ENCODE measurements around the gene NOL4L. TPM values are rescaled to one million over a fixed set of nuclear protein-coding genes. Genes with fewer than 3 reads are reported as not detected.

The NOL4L gene
- total RNA-seq, 1 donor from 2014 or later: 18.0 TPM

- H3K9me3 Mint-ChIP-seq: no peaks in the 10 kb centered on the region
- no peak for DNase-seq
- H3K27me3 Mint-ChIP-seq: no peaks in the 10 kb centered on the region
- H3K36me3 Mint-ChIP-seq (ENCODE audit: low read depth): peaks cover 35% of the 10 kb centered on the region
- no peak overlapping the region for H3K4me3 Mint-ChIP-seq
- no peak overlapping the region for H3K27ac Mint-ChIP-seq
- intact Hi-C loops (cut with micrococcal nuclease): no loop called here
- H3K4me1 Mint-ChIP-seq: peaks cover 33% of the 10 kb centered on the region
Observed at GRCh38 chr20:32512047-32512385, 73.1 kb downstream of the NOL4L start.

DNA sequence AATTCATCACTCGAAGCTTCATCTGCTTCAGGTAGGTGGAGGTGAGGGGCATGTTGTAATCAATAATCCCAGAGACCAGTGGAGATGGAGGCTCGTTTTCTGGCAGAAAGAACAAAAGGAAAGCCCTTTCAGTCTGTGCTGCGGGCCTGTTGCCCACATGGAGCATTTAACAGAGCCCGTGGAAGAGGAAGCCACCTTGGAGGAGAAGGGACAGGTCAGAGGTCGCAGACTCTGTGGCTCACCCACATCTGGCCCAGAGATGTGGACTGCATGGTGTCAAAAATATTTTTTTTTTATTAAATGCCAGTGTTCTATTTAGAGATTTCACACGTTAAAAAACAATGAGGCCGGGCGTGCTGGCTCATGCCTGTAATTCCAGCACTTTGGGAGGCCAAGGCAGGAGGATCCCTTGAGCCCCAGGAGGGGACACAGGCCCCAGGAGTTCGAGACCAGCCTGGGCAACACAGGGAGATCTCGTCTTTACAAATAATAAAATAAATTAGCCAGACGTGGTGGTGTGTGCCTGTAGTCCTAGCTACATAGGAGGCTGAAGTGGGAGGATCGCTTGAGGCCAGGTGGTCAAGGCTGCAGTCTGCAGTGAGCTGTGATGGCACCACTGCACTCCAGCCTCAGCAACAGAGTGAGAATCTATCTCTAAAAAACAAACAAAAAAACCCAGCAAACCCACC, 73.6 kb downstream of the NOL4L start:
- DNase-seq: no peak
- intact Hi-C loops (cut with micrococcal nuclease): no loop called here
- H3K9me3 Mint-ChIP-seq: no peaks in the 10 kb centered on the region
- peaks cover 33% of the 10 kb centered on the region for H3K4me1 Mint-ChIP-seq
- H3K36me3 Mint-ChIP-seq (ENCODE audit: low read depth): peaks cover 34% of the 10 kb centered on the region
- no peak overlapping the region for H3K27ac Mint-ChIP-seq
- peak overlapping the region; percentile 41 for H3K4me3 Mint-ChIP-seq
- no peaks in the 10 kb centered on the region for H3K27me3 Mint-ChIP-seq

GRCh38 chr20:32510601-32511357, 74.4 kb downstream of the NOL4L start:
- Mint-ChIP-seq H3K4me3 (peak overlapping the region; percentile 41), H3K27ac (peak overlapping the region; percentile 42), H3K9me3 (no peaks in the 10 kb centered on the region), H3K36me3 (ENCODE audit: low read depth) (peaks cover 28% of the 10 kb centered on the region), H3K27me3 (no peaks in the 10 kb centered on the region), H3K4me1 (peaks cover 33% of the 10 kb centered on the region)
- DNase-seq: no peak
- intact Hi-C loops (cut with micrococcal nuclease): no loop called here

- Mint-ChIP-seq H3K36me3 (ENCODE audit: low read depth) (peaks cover 24% of the 10 kb centered on the region), H3K27ac (peak overlapping the region; percentile 42), H3K4me3 (peak overlapping the region; percentile 36), H3K9me3 (no peaks in the 10 kb centered on the region), H3K4me1 (peaks cover 34% of the 10 kb centered on the region), H3K27me3 (no peaks in the 10 kb centered on the region)
- intact Hi-C loops (cut with micrococcal nuclease): no loop called here
- DNase-seq: no peak
Observed at GRCh38 chr20:32510120-32510600, 75.0 kb downstream of the NOL4L start.

GRCh38 chr20:32509639-32510066, 75.5 kb downstream of the NOL4L start:
- H3K27me3 Mint-ChIP-seq: no peaks in the 10 kb centered on the region
- H3K9me3 Mint-ChIP-seq: no peaks in the 10 kb centered on the region
- intact Hi-C loops (cut with micrococcal nuclease): no loop called here
- peak; percentile 79 for DNase-seq
- peaks cover 38% of the 10 kb centered on the region for H3K4me1 Mint-ChIP-seq
- H3K27ac Mint-ChIP-seq: peak overlapping the region; percentile 42
- peaks cover 25% of the 10 kb centered on the region for H3K36me3 Mint-ChIP-seq (ENCODE audit: low read depth)
- H3K4me3 Mint-ChIP-seq: peak overlapping the region; percentile 36

- Mint-ChIP-seq H3K4me1 (peaks cover 38% of the 10 kb centered on the region), H3K36me3 (ENCODE audit: low read depth) (peaks cover 27% of the 10 kb centered on the region), H3K27ac (no peak overlapping the region), H3K4me3 (no peak overlapping the region), H3K27me3 (no peaks in the 10 kb centered on the region), H3K9me3 (no peaks in the 10 kb centered on the region)
- DNase-seq: no peak
- intact Hi-C loops (cut with micrococcal nuclease): no loop called here
Observed at GRCh38 chr20:32508775-32509119, 76.4 kb downstream of the NOL4L start.

DNA sequence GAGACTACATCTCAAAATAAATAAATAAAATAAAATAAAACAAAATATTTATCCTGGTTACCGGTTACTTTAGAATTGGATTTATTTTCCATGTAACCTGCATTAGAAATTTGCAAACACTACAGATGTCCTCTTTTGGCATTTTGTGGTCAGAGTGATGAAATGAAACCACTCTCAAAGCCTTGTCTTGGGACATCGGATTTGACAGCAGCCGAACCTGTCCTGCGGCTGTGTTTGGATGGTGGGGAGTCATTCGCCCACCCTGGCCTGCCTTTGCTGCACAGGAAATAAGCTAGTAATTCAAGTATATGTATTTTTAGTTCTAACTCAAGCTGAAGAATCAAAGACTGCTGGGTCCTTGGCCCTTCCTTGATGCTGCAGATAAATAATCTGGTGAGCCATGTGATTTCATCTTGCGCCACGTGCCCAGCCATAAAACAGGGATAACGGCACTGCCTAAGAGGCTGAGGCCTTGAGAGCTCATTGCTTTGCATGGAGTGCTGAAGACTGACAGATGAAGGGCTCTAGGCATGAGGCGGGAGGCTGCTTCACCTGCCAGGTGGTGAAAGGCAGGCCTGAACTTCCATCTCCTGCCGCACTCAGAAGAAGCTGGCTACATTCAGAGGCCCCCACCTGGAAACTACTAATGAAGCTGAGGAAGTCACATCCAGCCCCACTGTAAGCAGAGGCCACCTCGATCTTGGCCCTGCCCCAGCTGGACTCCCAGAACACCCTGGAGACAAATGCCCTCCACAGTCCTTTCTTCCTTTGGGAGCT, 76.9 kb downstream of the NOL4L start:
- H3K36me3 Mint-ChIP-seq (ENCODE audit: low read depth): peaks cover 26% of the 10 kb centered on the region
- no peak overlapping the region for H3K27ac Mint-ChIP-seq
- H3K4me1 Mint-ChIP-seq: peaks cover 36% of the 10 kb centered on the region
- intact Hi-C loops (cut with micrococcal nuclease): no loop called here
- H3K27me3 Mint-ChIP-seq: no peaks in the 10 kb centered on the region
- no peak overlapping the region for H3K4me3 Mint-ChIP-seq
- DNase-seq: no peak
- H3K9me3 Mint-ChIP-seq: no peaks in the 10 kb centered on the region

GRCh38 chr20:32506721-32507120, 78.4 kb downstream of the NOL4L start:
- no peak for DNase-seq
- peaks cover 28% of the 10 kb centered on the region for H3K4me1 Mint-ChIP-seq
- no peaks in the 10 kb centered on the region for H3K27me3 Mint-ChIP-seq
- no peaks in the 10 kb centered on the region for H3K9me3 Mint-ChIP-seq
- peaks cover 23% of the 10 kb centered on the region for H3K36me3 Mint-ChIP-seq (ENCODE audit: low read depth)
- H3K27ac Mint-ChIP-seq: no peak overlapping the region
- H3K4me3 Mint-ChIP-seq: no peak overlapping the region
- intact Hi-C loops (cut with micrococcal nuclease): no loop called here

DNA sequence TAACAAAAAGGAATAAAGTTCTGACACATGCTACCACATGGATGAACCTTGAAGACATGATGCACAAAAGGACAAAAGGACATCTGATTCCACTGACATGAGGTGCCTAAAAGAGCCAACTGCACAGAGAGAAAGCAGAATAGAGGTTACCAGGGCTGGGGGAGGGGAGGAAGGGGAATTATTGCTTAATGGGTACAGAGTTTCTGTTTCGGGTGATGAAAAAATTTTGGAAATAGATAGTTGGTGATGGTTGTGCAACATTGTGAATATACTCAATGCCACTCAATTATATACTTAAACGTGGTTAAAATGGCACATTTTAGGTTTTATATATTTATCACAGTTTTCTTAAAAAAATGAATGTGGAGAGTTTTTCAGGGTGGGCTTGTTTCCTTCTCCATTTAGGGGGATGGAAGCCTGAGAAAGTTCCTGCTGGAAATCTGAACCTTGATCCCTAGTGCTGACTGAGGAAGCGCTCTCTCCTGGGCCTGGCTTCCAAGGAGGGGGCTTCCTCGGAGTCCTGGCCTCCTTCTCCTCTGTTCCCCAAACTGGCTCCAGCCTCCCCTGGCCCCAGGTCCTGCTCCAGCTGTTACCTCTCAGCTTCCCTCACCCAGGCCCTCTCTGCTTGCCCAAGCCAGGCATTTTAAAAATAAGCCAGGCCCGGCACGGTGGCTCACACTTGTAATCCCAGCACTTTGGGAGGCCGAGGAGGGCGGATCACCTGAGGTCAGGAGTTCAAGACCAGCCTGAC, 79.2 kb downstream of the NOL4L start:
- Mint-ChIP-seq H3K4me1 (peaks cover 26% of the 10 kb centered on the region), H3K4me3 (no peak overlapping the region), H3K27ac (no peak overlapping the region), H3K27me3 (no peaks in the 10 kb centered on the region), H3K9me3 (no peaks in the 10 kb centered on the region), H3K36me3 (ENCODE audit: low read depth) (peaks cover 25% of the 10 kb centered on the region)
- intact Hi-C loops (cut with micrococcal nuclease): no loop called here
- no peak for DNase-seq

- no peak overlapping the region for H3K27ac Mint-ChIP-seq
- peaks cover 9% of the 10 kb centered on the region for H3K4me1 Mint-ChIP-seq
- intact Hi-C loops (cut with micrococcal nuclease): no loop called here
- H3K36me3 Mint-ChIP-seq (ENCODE audit: low read depth): peaks cover 17% of the 10 kb centered on the region
- H3K27me3 Mint-ChIP-seq: no peaks in the 10 kb centered on the region
- no peak overlapping the region for H3K4me3 Mint-ChIP-seq
- no peaks in the 10 kb centered on the region for H3K9me3 Mint-ChIP-seq
- DNase-seq: no peak
Observed at GRCh38 chr20:32501709-32502108, 83.4 kb downstream of the NOL4L start.

DNA sequence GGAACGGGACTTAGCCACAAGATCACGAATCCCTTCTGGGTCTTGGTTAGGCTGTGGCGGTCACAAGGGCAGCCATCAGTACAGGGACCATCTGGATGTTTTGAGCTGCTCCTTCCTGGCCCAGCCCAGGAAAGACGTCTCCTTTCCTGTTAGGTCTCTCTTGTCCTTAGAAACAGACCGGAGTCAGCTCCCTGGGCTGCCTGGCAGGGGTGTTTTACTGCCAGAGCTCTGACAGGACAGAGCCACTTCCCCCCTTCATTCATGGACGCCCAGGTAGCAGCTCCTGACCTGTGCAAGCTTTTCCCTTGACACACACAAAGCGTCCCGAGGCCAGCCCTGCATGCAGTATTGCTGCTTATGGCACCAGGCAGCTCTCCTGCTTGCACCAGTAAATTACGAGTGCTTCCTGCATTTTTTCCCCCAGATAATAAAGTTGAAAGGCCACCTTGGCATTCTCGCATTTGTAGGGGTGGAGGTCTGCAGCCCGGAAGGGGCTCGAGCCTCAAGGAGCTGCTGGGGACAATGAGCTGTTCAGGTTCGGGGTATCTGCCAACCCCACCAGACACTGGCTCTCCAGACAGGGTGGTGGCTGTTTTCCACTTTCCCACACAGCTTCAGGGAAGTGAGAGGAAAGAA, 87.4 kb downstream of the NOL4L start:
- peaks cover 8% of the 10 kb centered on the region for H3K36me3 Mint-ChIP-seq (ENCODE audit: low read depth)
- H3K27ac Mint-ChIP-seq: no peak overlapping the region
- H3K4me3 Mint-ChIP-seq: no peak overlapping the region
- no peak for DNase-seq
- peaks cover 5% of the 10 kb centered on the region for H3K4me1 Mint-ChIP-seq
- no peaks in the 10 kb centered on the region for H3K27me3 Mint-ChIP-seq
- H3K9me3 Mint-ChIP-seq: no peaks in the 10 kb centered on the region
- intact Hi-C loops (cut with micrococcal nuclease): no loop called here

DNA sequence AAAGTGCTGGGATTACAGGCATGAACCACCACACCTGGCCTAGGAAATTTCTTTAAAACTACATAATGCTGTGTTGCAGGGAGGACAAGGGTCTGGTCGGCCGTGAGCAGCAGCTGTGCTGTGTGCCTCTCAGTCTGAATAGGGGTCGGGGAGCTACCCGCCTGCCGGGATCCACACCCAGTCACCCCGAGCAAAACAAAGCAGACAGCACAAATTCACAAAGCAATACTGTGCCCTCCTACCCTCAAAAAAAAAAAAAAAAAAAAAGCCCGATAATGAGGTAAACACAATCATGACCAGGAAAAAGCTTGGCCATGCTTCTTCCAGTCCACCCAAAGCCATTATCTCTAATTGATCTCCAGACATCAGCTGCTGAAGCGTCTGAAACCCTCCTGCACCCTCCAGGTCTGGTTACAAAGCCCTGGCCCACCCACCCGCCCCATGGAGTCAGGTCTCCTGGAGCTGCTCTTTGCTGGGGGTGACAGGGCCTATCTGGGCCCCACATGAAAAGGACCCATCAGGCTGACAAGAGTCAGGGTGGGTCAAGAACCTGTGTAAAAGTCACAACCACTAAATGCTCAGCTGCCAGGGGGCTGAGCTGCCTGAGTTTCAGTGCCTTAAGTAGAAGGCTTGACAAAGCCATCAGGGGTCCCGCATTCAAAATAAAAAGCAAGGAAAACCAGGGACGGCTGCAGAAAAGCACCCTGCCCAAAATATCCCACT, 88.2 kb downstream of the NOL4L start:
- peaks cover 5% of the 10 kb centered on the region for H3K4me1 Mint-ChIP-seq

DNA sequence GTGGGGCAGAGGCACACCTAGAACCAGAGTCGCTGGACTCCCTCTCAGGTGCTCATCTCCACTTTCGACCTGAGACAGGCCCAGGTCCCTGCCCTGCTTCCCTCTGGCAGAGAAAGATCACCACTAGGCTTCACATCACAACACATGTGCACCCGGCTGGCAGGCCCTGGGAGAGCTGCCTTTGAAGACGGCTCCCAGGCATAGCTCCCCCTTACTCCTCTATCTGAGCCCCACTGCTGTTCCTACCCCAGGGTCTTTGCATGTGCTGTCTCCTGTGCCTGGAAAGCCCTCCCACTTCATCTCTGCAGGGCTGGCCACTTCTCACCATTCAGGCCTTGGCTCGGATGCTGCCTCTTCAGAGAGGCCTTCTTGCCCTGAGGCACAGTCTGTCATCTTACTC, 89.2 kb downstream of the NOL4L start:
- H3K36me3 Mint-ChIP-seq (ENCODE audit: low read depth): peaks cover 6% of the 10 kb centered on the region
- peaks cover 3% of the 10 kb centered on the region for H3K4me1 Mint-ChIP-seq
- intact Hi-C loops (cut with micrococcal nuclease): no loop called here
- no peak overlapping the region for H3K27ac Mint-ChIP-seq
- DNase-seq: no peak
- no peaks in the 10 kb centered on the region for H3K27me3 Mint-ChIP-seq
- H3K9me3 Mint-ChIP-seq: no peaks in the 10 kb centered on the region
- H3K4me3 Mint-ChIP-seq: no peak overlapping the region

More for the DNA sequence above, 88.2 kb downstream of the NOL4L start:
- Mint-ChIP-seq H3K27me3 (no peaks in the 10 kb centered on the region), H3K4me3 (no peak overlapping the region), H3K36me3 (ENCODE audit: low read depth) (peaks cover 10% of the 10 kb centered on the region), H3K27ac (no peak overlapping the region), H3K9me3 (no peaks in the 10 kb centered on the region)
- intact Hi-C loops (cut with micrococcal nuclease): no loop called here
- DNase-seq: no peak

Data from activated CD4-positive, alpha-beta T cell treated with anti-CD3 and anti-CD28 coated beads, Interleukin-2, amount 10 ng/mL, durations not matched to agents 24 days and 14 days (primary cell).